Putamen (tissue), 1 donor: Measurements from ENCODE around the gene ANTKMT.
"Not testable (repeated sequence)": the region's sequence is repeated elsewhere in the genome, so short reads cannot be mapped to it uniquely, and the experiment has no call there.

ENCODE experiments used
- DNase-seq: peaks from one replicate; pipeline ENCODE4 v3.0.0-alpha.2; 2016; ENCODE audit warnings: low spot score

Gene ANTKMT

DNA sequence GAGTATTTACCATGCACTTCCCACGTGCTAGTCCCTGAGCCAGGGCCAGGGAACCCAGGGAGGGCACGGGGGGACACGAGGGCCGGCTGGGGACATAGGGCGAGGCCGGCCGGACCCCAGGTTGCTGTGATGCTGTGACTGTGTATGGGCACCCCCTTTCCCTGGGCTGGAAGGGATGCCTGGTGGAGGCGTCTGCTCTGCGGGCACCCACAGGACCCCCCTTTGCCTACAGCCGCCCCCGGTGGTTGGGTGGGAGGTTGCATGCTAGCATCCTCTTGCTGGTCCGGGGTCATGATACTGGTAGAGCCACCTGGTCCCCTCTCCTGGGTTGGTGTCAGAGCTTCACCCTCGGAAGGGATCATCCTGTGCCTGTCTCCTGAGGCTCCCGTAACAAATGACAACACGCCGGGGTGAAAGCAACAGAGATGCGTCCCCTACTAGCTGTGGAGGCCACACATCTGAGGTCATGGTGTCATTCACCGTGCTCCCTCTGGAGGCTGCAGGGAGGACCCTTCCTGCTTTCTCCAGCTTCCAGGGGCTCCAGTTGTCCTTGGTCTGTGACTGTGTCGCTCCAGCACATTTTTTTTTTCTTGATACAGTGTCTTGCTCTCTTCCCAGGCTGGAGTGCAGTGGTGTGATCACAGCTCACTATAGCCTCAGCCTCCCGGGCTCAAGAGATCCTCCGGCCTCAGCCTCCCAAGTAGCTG, 23.0 kb downstream of the ANTKMT start:
- no peak for DNase-seq

- no peak for DNase-seq
Measured at GRCh38 chr16:745739-746138, 24.8 kb downstream of the ANTKMT start.

DNA sequence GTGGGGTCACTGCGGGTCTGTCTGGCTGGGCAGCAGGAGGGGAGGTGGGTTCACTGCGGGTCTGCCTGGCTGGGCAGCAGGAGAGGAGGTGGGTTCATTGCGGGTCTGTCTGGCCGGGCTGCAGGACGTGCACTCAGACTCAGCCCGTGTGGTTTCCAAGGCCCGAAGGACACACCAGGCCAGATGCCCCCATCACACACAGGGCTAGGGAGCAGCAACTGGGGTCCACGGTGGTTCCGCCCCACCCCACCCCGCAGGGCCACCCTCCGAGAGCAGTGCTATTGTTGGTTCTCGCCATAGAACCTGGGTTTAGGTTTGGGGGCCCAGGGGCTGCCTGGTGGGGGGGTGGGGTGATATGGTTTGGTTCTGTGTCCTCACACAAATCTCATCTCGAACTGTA, 25.7 kb downstream of the ANTKMT start:
- DNase-seq: no peak

GRCh38 chr16:747978-748746, 27.2 kb downstream of the ANTKMT start:
- no peak for DNase-seq

GRCh38 chr16:749010-749409, 28.1 kb downstream of the ANTKMT start:
- no peak for DNase-seq

DNA sequence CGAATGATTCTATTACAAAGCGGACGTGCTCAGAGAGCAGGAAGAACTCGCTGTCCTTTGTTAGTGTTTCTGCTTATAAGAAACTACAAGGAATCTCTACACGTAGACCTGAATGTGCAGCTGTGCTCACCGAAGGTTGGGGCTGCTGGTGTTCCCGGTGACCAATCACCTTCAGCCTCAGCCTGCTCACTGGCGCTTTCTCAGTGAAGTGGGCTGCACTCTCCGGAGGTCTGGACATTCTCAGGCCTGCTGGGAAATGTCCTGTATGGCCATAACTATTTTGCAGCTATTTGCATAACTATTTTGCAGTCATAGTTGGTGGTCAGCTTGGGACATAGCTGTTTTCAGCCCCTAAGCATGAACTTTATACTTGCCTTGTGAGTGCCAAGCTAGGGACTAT, 29.5 kb downstream of the ANTKMT start:
- DNase-seq: no peak

- DNase-seq: no peak
Measured at GRCh38 chr16:751152-752006, 30.4 kb downstream of the ANTKMT start.

- DNase-seq: no peak
Measured at GRCh38 chr16:752007-752312, 31.0 kb downstream of the ANTKMT start.

DNA sequence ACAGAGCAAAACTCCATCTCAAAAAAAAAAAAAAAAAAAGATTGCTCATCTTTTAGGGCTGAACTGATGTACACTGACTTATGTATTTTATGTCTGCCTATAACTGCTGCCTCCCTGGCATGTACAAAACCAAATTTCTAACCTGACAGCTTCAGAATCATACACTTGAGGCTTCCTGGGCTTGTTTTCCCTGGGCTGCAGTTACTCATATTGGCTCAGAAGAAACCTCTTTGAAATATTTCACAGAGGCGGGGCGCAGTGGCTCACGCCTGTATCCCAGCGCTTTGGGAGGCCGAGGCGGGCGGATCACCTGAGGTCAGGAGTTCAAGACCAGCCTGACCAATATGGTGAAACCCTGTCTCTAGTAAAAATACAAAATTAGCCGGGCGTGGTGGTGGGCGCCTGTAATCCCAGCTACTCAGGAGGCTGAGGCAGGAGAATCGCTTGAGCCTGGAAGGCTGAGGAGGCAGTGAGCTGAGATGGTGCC, 33.2 kb downstream of the ANTKMT start:
- not testable (repeated sequence) for DNase-seq

DNA sequence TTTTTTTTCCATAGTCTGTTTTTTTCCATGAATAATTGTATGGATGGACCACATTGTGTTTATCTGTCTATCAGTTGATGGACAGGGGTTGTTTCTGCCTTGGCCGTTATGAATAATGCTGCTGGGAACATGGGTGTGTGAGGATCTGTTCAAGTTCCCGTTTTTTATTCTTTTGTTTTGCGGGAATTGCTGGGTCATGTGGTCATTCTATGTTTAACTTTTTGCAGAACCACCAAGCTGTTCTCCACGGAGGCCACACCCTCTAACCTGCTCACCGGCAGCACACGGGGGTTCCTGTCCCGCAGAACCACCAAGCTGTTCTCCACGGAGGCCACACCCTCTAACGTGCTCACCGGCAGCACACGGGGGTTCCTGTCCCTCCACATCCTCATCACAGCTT, 33.7 kb downstream of the ANTKMT start:
- DNase-seq: no peak

DNA sequence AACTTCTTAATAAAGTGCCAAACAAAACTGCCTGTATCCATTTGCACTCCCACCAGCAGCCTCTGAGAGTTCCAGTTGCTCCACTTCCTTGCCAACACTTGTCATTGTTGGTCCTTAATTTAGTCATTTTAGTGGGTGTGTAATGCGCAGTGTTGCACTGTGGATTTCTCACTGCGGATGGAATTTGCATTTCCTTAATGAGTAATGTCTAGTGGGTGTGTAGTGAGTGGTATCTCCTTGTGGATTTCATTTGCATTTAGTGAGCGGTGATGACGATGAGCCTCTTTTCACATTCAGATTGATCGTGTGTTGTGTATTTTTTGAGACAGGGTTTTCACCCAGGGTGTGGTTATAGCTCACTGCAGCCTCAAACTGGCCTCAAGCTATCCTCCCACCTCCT, 35.5 kb downstream of the ANTKMT start:
- DNase-seq: no peak

DNA sequence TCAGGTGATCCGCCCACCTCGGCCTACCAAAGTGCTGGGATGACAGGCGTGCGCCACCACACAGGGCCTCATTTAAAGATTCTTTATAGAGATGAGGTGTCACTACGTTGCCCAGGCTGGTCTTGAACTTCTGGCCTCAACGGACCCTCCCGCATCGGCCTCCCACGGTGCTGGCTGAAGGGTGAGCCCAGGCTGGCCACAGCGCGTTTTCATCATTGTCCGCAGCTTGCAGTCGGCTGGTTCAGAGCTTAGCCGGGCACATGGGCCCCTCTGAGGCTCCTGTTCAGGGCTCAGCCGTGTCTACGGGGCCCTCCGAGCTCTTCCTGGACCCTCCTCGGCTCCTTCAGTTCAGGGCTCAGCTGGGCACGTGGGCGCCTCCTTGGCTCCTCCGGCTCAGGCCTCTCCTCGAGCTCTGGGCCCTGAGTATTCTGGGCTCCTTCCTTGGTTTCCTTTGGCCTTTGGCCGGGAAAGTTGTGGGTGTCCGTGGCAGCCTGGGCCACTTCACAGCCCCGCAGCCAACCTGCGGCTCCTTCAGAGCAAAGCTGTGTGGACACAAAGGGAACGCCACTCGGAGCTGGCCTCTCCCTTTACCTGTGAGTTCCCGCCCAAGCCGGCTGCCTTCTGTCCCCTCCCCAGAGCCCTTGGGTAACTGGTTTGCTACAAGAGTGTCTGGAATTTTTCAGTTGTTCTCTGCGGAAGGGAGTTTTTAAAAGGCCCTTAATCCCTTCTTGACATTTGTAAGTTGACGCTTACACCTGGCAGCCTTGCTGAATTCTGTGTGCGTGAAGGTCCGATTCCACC, 38.4 kb downstream of the ANTKMT start:
- DNase-seq: no peak

- DNase-seq: no peak
Measured at GRCh38 chr16:760065-760464, 39.1 kb downstream of the ANTKMT start.

DNA sequence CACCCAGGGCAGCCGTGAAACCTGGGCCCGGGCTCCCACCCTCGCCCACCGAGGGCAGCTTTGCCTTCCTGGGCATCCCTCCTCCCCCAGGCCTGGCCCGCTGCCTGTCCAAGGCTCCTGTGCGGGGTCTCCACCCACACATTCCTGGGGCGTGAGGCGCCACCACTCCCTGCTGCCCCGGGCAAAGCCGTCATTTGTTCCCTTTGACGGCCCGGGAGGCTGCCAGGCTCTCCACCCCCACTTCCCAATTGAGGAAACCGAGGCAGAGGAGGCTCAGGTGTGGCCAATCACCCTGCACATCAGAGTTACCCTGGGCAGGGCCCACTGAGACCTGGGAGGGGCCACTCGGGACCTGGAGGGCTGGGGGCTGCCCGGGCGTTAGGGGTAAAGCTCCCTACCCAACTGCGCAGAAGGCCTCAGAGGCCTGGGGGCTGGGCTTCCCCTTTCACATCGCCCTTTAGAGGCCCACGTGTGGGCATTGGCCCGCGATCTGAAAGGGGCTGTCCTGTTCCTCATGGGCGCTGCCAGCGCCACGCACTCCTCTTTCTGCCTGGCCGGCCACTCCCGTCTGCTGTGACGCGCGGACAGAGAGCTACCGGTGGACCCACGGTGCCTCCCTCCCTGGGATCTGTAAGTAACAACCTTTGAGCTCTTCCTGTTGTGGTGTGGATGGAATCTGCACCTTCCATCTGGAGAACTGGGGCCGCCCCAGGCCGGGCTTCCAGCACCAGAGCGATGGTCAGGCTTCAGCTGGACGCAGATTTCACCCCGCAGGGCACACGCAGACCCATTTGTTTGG, 39.8 kb downstream of the ANTKMT start, which contains the start of gene MSLN:
TSS of gene MSLN (plus strand) at position 190 of the 799 bp plus-strand sequence. CDS start 1,947 bp downstream, outside the sequence.
- DNase-seq: no peak

GRCh38 chr16:761625-762513, 40.9 kb downstream of the ANTKMT start:
- DNase-seq: no peak

DNA sequence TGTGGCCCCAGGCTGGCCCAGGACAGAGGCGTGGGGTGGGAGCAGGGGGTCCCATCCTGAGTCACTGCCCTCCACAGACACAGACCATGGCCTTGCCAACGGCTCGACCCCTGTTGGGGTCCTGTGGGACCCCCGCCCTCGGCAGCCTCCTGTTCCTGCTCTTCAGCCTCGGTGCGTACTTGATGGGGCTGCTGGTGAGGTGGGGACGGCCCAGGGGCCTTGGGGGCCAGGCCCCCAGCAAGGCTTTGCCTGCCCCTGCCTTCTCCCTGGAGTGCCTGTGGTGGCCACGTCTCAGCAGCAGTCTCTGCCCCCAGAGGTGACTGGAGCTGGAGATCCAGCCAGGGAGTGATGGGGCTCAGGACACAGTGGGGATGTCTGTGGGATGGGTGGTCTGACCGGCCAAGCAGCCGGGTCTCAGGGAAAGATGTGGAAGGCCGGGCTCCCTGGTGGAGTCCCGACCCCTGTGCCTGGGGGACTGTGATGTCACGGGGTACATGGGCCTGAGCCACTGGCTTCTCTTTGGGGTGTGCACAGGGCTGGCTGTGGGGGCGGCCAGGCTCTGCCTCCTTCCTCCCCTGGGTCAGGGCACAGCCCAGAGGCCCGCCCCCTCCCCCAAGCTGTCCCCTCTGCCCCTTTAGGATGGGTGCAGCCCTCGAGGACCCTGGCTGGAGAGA, 41.8 kb downstream of the ANTKMT start:
- DNase-seq: no peak

GRCh38 chr16:763369-764183, 42.6 kb downstream of the ANTKMT start:
- no peak for DNase-seq

DNA sequence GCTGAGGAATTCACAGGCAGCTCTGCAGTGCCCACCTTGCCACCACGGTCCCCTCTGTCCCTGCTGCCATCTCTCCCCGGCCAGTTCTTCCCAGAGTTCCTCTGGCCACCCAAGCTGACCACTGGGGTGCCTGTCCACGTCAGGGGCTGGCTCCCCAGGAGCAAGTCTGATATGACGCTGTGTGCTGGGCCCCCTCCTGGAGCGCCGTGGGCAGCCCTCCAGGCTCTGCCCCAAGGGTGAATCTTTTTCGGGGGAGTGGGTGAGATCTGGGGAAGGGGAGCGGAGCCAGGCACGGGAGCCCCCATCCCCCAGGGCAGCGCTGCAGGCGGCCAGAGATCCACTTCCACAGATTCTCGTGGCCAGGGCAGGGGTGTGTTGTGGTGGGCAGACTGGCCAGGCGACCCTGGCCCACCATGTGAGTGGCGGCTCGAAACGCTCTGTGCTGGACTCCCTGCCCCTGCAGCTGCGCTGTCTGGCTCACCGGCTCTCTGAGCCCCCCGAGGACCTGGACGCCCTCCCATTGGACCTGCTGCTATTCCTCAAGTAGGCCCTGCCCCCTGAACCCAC, 43.3 kb downstream of the ANTKMT start:
- no peak for DNase-seq
